Nephron progenitor cell (in vitro differentiated cells): Measurements from ENCODE around the gene AFAP1L2.
A peak's percentile ranks its signal among the peaks of the same experiment; 100 is the strongest.

Source experiments
- DNase-seq: peaks from one replicate; pipeline ENCODE4 v3.0.0; 2021
- H3K27ac Mint-ChIP-seq: 2 replicates; pipeline ENCODE4 v1.8.0; 2021; ENCODE audit warnings: mild to moderate bottlenecking, moderate library complexity, mixed read lengths
- H3K27me3 Mint-ChIP-seq: 2 replicates; pipeline ENCODE4 v1.8.0; 2021; ENCODE audit warnings: mild to moderate bottlenecking, low read depth, mixed read lengths; ENCODE audit not compliant: poor library complexity
- H3K36me3 Mint-ChIP-seq: 2 replicates; pipeline ENCODE4 v1.8.0; 2021; ENCODE audit warnings: low read depth, mixed read lengths
- H3K4me1 Mint-ChIP-seq: 2 replicates; pipeline ENCODE4 v1.8.0; 2021; ENCODE audit warnings: mixed read lengths
- H3K4me3 Mint-ChIP-seq: 2 replicates; pipeline ENCODE4 v1.8.0; 2021; ENCODE audit warnings: mild to moderate bottlenecking, moderate library complexity, mixed read lengths
- H3K9me3 Mint-ChIP-seq: 2 replicates; pipeline ENCODE4 v1.8.0; 2021; ENCODE audit warnings: mild to moderate bottlenecking, moderate library complexity, mixed read lengths
- TF ChIP-seq, protein P1 (sequence below): fragments of 200-600 bp; sonication (generic); IDR thresholded peaks from 2 replicates; pipeline ENCODE4 v1.5.0; 2021; ENCODE audit warnings: antibody characterized with exemption

AFAP1L2 gene

DNA sequence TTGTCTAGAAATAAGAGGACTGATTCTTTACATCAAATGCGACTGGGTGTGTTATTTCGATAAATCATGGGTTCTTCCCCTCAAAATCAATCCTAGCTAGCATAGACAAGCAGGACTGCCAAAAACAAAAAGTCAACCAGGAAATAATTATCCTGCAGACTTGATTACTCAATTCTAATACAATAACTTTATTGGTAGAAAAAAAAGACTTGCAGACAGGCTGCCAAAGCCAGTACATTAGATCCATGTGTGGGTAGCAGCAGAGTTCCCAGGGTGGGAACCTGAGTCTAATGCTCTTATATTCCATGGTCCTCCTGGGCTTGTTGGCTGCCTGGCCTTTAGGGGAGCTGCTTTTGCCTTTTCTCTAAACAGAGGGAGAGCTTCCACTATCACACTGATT is 7.8 kb downstream of the AFAP1L2 start:
- peaks cover 97% of the 10 kb centered on the region for H3K4me1 Mint-ChIP-seq
- H3K9me3 Mint-ChIP-seq, result no peaks in the 10 kb centered on the region
- no peak overlapping the region for H3K4me3 Mint-ChIP-seq
- H3K27me3 Mint-ChIP-seq, result peaks cover 3% of the 10 kb centered on the region
- DNase-seq, result no peak
- TF ChIP-seq, protein P1, sequence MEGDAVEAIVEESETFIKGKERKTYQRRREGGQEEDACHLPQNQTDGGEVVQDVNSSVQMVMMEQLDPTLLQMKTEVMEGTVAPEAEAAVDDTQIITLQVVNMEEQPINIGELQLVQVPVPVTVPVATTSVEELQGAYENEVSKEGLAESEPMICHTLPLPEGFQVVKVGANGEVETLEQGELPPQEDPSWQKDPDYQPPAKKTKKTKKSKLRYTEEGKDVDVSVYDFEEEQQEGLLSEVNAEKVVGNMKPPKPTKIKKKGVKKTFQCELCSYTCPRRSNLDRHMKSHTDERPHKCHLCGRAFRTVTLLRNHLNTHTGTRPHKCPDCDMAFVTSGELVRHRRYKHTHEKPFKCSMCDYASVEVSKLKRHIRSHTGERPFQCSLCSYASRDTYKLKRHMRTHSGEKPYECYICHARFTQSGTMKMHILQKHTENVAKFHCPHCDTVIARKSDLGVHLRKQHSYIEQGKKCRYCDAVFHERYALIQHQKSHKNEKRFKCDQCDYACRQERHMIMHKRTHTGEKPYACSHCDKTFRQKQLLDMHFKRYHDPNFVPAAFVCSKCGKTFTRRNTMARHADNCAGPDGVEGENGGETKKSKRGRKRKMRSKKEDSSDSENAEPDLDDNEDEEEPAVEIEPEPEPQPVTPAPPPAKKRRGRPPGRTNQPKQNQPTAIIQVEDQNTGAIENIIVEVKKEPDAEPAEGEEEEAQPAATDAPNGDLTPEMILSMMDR, result no peak
- H3K36me3 Mint-ChIP-seq, result no peaks in the 10 kb centered on the region
- H3K27ac Mint-ChIP-seq, result peak overlapping the region; percentile 89

DNA sequence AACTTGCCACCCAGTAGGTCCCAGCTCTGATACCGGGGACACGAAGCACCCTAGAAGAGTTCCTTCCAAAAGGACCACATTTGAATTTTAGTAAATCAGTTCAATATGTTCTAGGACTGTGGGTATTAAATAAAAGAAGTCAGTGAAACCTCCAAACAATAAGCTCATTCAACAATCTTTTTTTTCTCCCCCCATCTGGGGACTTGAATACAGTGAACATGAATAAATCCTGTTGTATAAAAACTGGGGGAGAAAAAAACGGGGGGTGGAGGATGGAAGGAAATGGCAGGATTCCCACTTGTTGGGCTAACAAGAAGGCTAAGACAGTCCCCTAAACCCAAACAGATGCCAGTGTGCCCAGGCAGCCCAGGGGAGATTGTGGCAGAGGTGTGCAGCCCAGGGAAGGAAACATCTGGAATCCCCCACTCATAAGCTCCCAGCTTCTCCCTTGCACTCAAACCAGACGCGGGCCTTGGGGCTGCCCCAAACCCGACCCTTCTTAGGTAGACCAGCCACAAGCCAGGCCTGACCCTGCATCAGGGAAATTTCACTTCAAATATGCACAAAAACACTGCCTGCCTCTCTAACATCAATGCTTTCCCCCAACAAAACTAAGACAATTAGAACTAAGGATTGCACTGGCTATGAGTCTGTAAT is 8.8 kb downstream of the AFAP1L2 start:
- Mint-ChIP-seq H3K27me3 (peaks cover 3% of the 10 kb centered on the region), H3K4me3 (no peak overlapping the region), H3K27ac (no peak overlapping the region), H3K36me3 (no peaks in the 10 kb centered on the region), H3K9me3 (no peaks in the 10 kb centered on the region), H3K4me1 (peaks cover 96% of the 10 kb centered on the region)
- DNase-seq, result no peak
- TF ChIP-seq, protein P1, result no peak

DNA sequence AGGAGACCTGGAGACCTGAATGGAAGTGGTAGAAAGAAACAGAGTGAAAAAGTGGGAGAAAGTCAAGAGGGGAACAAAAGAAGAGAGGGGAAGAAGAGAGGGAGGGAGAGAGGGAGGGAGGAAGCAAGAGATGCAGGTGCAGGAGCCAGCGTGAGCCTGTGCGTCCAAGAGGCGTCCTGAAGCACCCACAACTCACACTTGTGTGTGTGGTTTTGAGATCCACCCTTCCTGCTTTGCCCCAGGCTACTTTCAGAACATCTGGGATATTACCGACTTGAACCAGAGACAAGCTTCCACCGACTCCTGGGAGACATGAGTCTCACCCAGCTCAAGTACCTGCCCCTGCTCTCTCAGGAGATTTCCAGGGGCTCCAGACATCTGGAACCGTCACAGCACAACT is 9.8 kb downstream of the AFAP1L2 start:
- Mint-ChIP-seq H3K4me1 (peaks cover 93% of the 10 kb centered on the region), H3K36me3 (no peaks in the 10 kb centered on the region), H3K9me3 (no peaks in the 10 kb centered on the region), H3K4me3 (no peak overlapping the region), H3K27ac (no peak overlapping the region), H3K27me3 (no peaks in the 10 kb centered on the region)
- TF ChIP-seq, protein P1, result no peak
- DNase-seq, result no peak

DNA sequence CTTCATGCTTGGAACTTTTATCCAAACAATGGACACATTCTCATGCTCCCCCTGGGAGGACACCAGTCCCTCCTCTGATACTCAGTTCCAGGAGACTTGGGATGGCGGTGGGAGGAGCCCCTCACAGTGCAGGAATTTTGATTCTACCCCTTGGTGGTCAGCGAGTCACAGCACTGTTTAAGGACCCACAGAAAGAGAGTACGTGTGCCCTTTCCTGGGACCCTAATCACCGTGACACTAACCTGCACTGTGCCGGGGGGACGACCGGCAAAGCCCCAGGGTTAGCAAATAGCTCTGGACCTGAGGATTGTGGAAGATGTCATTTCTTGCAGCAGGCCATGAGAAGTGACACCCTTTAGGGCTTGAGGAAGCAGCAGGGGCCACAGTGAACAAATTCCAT is 10.4 kb downstream of the AFAP1L2 start:
- TF ChIP-seq, protein P1, result no peak
- peaks cover 92% of the 10 kb centered on the region for H3K4me1 Mint-ChIP-seq
- H3K4me3 Mint-ChIP-seq, result peak overlapping the region; percentile 26
- H3K27ac Mint-ChIP-seq, result peak overlapping the region; percentile 65
- H3K36me3 Mint-ChIP-seq, result no peaks in the 10 kb centered on the region
- DNase-seq, result no peak
- no peaks in the 10 kb centered on the region for H3K9me3 Mint-ChIP-seq
- H3K27me3 Mint-ChIP-seq, result peaks cover 2% of the 10 kb centered on the region

DNA sequence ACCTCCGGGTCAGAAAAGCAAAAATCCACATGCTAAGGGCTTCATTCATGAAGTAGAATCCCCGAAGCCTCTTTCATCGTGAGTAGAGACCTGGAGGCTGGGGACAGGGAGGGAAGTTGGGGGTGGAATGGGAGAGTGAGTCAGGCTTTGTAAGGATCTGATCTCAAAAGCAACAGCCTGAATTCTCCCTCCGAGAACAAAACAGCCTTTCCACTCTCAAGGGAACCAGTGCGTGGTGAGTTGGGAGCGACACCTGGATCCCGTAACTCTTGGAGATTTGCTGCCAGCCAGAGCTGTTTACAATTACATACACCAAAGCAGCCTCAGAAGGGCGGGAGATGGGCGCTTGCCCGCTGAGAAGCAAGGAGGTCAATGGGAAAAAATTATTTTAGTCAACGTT is 10.8 kb downstream of the AFAP1L2 start:
- Mint-ChIP-seq H3K27ac (peak overlapping the region; percentile 65), H3K4me1 (peaks cover 92% of the 10 kb centered on the region)
- no peak for DNase-seq

More for the DNA sequence above, 10.8 kb downstream of the AFAP1L2 start:
- Mint-ChIP-seq H3K36me3 (no peaks in the 10 kb centered on the region), H3K4me3 (no peak overlapping the region), H3K9me3 (no peaks in the 10 kb centered on the region), H3K27me3 (peaks cover 2% of the 10 kb centered on the region)
- TF ChIP-seq, protein P1, result no peak
